Osteocyte (in vitro differentiated cells): ENCODE measurements around the gene GUCY1A1. TPM values are rescaled to one million over a fixed set of nuclear protein-coding genes. Genes with fewer than 3 reads are reported as not detected.
A peak's percentile ranks its signal among the peaks of the same experiment; 100 is the strongest.

ENCODE experiments used
- DNase-seq: peaks from one replicate; pipeline ENCODE4 v3.0.0; 2021; ENCODE audit warnings: mixed read lengths; ENCODE audit not compliant: unreplicated experiment; ENCODE audit errors: extremely low spot score
- H3K27ac Mint-ChIP-seq: one replicate; pipeline ENCODE4 v1.8.0; 2021; ENCODE audit warnings: mild to moderate bottlenecking, mixed read lengths; ENCODE audit not compliant: unreplicated experiment
- H3K27me3 Mint-ChIP-seq: one replicate; pipeline ENCODE4 v1.8.0; 2021; ENCODE audit warnings: mixed read lengths; ENCODE audit not compliant: unreplicated experiment
- H3K36me3 Mint-ChIP-seq: one replicate; pipeline ENCODE4 v1.8.0; 2021; ENCODE audit warnings: mixed read lengths; ENCODE audit not compliant: unreplicated experiment
- H3K4me1 Mint-ChIP-seq: one replicate; pipeline ENCODE4 v1.8.0; 2021; ENCODE audit warnings: mixed read lengths; ENCODE audit not compliant: unreplicated experiment
- H3K4me3 Mint-ChIP-seq: one replicate; pipeline ENCODE4 v1.8.0; 2021; ENCODE audit warnings: mild to moderate bottlenecking, moderate library complexity, mixed read lengths; ENCODE audit not compliant: unreplicated experiment
- H3K9me3 Mint-ChIP-seq: one replicate; pipeline ENCODE4 v1.8.0; 2021; ENCODE audit warnings: mixed read lengths; ENCODE audit not compliant: unreplicated experiment
- CTCF ChIP-seq: fragments of 200-600 bp; sonication (generic); IDR thresholded peaks from 2 replicates; pipeline ENCODE4 v1.5.0; 2021; ENCODE audit warnings: antibody characterized with exemption, mild to moderate bottlenecking, moderate library complexity
- total RNA-seq: library from RNA; stranded (reverse); gene quantifications from 2 replicates; pipeline ENCODE4 v1.2.1, GENCODE V29; 2021

GUCY1A1 gene
- total RNA-seq, 1 donor from 2014 or later, result 11.5 TPM

DNA sequence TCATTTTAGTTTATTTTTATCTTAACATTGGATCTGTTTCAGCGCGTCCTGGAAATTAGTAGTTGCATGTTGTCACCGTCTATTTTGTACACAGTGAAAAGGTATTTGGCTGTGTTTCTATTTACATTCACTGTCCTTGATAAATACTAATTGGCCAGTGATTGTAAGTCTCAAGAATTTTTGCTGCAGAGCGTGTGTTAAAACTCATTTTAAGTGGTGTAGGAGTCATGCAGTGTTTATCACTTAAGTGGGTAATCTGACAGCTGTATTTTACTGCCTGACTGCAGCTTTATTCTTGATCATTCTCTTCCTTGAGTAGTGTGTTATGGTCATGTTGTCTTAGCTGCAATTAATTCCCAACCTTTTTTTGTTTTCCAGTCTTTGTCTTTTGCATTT is 9.8 kb downstream of the GUCY1A1 start:
- TF ChIP-seq CTCF, result no peak
- H3K36me3 Mint-ChIP-seq, result peaks cover 3% of the 10 kb centered on the region
- no peaks in the 10 kb centered on the region for H3K27me3 Mint-ChIP-seq
- H3K4me3 Mint-ChIP-seq, result no peak overlapping the region
- no peaks in the 10 kb centered on the region for H3K9me3 Mint-ChIP-seq
- no peak for DNase-seq
- H3K27ac Mint-ChIP-seq, result no peak overlapping the region
- H3K4me1 Mint-ChIP-seq, result peaks cover 23% of the 10 kb centered on the region

- TF ChIP-seq CTCF, result no peak
- H3K27me3 Mint-ChIP-seq, result no peaks in the 10 kb centered on the region
- no peaks in the 10 kb centered on the region for H3K9me3 Mint-ChIP-seq
- H3K4me1 Mint-ChIP-seq, result peaks cover 35% of the 10 kb centered on the region
- peaks cover 1% of the 10 kb centered on the region for H3K36me3 Mint-ChIP-seq
- no peak for DNase-seq
- no peak overlapping the region for H3K27ac Mint-ChIP-seq
- no peak overlapping the region for H3K4me3 Mint-ChIP-seq
These were observed 11.4 kb downstream of the GUCY1A1 start for GRCh38 chr4:155678011-155678410.

DNA sequence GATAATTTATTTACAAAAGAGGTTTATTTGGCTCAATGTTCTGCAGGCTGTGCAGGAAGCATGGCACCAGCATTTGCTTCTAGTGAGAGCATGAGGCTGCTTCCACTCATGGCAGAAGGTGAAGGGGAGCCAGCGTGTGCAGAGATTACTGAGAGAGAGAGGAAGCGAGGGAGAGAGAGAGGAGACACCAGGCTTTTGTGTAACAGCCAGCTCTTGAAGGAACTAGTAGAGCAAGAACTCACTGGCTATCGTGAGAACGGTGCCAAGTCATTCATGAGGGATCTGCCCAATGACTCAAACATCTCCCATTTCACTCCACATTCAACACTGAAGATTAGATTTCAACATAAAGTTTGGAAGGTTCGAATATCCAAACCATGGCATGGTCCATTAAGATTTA is 12.7 kb downstream of the GUCY1A1 start:
- Mint-ChIP-seq H3K36me3 (peaks cover 1% of the 10 kb centered on the region), H3K9me3 (no peaks in the 10 kb centered on the region), H3K27me3 (no peaks in the 10 kb centered on the region), H3K4me3 (no peak overlapping the region), H3K4me1 (peaks cover 41% of the 10 kb centered on the region), H3K27ac (no peak overlapping the region)
- no peak for TF ChIP-seq CTCF
- DNase-seq, result no peak

DNA sequence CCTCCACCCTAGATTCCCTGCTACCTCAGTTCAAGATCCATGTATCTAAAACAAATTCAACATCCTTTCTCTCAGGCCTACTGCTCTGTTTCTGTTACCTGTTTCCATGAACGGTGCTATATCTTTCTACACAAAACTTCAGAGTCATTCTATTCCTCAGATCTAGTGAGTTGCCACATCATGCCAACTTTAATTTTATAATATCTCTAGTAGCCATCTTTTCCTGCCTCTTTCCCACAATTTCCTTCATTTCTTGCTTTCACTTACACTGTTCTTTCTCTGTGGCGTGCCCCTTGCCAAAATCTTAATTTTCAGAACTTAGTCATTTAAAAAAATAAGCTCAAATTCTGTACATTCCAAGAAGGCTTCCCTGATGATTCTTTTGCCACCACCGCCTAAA is 15.2 kb downstream of the GUCY1A1 start:
- DNase-seq, result no peak
- Mint-ChIP-seq H3K4me3 (peak overlapping the region; percentile 51), H3K9me3 (peaks cover 3% of the 10 kb centered on the region), H3K4me1 (peaks cover 46% of the 10 kb centered on the region), H3K27me3 (no peaks in the 10 kb centered on the region), H3K27ac (peak overlapping the region; percentile 85), H3K36me3 (peaks cover 1% of the 10 kb centered on the region)
- no peak for TF ChIP-seq CTCF

DNA sequence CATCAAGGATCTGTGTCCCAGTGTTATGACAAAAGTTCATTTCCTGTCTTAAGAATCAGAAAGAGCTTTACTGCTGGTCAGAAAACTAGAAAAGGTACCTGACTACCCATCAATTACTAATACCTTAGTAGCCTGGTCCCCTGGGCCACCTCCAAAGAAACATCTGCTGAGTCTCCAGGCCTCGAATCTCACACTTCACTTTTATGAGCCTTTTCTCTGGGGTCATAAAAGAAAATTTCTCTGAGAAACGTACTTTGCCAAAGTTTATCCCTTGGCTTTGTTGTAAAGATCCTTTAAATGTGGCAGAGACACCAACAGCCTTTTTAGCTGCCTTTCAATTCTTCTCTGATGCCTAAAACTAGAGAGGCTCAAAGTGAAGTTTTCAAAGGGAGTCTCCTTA is 17.8 kb downstream of the GUCY1A1 start:
- DNase-seq, result no peak
- peak overlapping the region; percentile 21 for H3K27ac Mint-ChIP-seq
- peaks cover 44% of the 10 kb centered on the region for H3K4me1 Mint-ChIP-seq
- no peak for TF ChIP-seq CTCF
- H3K27me3 Mint-ChIP-seq, result no peaks in the 10 kb centered on the region
- H3K9me3 Mint-ChIP-seq, result peaks cover 3% of the 10 kb centered on the region
- H3K36me3 Mint-ChIP-seq, result no peaks in the 10 kb centered on the region
- no peak overlapping the region for H3K4me3 Mint-ChIP-seq
